ENCODE measurements around the gene TCERG1. TPM values are rescaled to one million over a fixed set of nuclear protein-coding genes. Genes with fewer than 3 reads are reported as not detected.
A peak's percentile ranks its signal among the peaks of the same experiment; 100 is the strongest.

TCERG1 gene
- polyA plus RNA-seq, 4 donors, result 22.2 to 75.3 (median 28.8) TPM

DNA sequence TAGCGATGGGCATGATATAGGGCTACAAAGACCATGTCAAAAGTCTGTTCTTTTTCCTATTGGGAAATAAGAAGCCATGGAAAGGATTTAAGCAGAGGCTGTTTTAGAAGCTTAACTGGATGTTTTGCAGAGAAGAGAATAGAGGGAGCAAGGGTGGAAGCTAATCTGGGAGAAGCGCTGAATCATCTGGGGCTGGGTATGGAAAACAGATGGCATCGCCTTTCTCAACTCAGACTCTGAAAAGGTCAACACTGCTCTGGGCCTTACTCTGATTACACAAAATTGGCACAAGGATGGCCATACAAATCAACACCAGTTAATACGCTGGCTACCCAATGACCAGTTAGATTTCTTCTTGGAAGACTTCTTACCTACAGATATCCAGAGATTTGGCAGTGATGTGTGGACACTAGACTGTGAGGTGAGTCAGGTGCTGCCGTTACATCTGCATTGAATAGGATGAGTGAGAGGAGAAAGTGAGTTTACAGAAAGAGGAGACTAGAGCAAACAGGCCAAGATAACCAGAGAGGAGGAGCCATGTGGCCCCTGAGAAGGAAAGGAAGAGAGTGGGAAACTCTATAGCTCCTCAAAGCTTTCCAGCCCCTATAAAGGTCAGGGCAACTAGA lies 6.2 kb upstream of the TCERG1 start:
- DNase-seq (no peak), FAIRE-seq (no peak)
- peaks cover 0 to 5% (median 0%) of the 10 kb centered on the region in 3 donors for H3K27me3 ChIP-seq (ENCODE audit: control insufficient read depth in 3 of 3, insufficient read depth in 3 of 3, low read length in 3 of 3)
- H3K27ac ChIP-seq (ENCODE audit: low read depth in 1 of 3, low read length in 2 of 3), result no peak overlapping the region
- H3K4me3 ChIP-seq (ENCODE audit: low read depth in 1 of 3, low read length in 3 of 3), result no peak overlapping the region
- no peaks in the 10 kb centered on the region for H3K9me3 ChIP-seq (ENCODE audit: control insufficient read depth in 2 of 2, insufficient read depth in 1 of 2, low read depth in 1 of 2, low read length in 1 of 2)
- H3K4me1 ChIP-seq (ENCODE audit: control insufficient read depth in 3 of 3, insufficient read depth in 2 of 3, low read depth in 1 of 3, low read length in 2 of 3), result no peaks in the 10 kb centered on the region
- WGBS, 3 donors, result 77 to 84% (median 84%) methylated on average over 5 of the region's 5 CpGs
- H3K36me3 ChIP-seq (ENCODE audit: control insufficient read depth in 3 of 3, insufficient read depth in 2 of 3, low read depth in 1 of 3, low read length in 3 of 3), result no peaks in the 10 kb centered on the region

DNA sequence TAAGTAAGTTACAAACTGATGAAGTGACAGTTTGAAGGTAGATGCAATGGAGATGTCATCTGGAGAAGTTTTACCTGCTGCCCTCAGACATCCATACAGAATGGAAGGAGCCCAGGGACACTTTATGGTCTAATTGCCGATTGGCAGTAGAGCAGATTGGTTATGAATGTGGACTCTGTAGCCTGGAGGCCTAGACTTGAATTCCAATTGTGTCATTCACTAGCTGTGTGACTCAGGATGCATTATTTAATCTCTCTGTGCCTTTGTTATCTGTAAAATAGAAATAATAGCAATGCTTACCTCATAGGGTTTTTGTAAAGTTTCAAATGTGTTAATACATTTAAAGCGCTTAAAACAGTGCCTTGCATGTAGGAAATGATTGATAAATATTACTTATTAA lies 5.2 kb upstream of the TCERG1 start:
- Histone ChIP-seq H3K9me3 (ENCODE audit: control insufficient read depth in 2 of 2, insufficient read depth in 1 of 2, low read depth in 1 of 2, low read length in 1 of 2) (no peaks in the 10 kb centered on the region), H3K27ac (ENCODE audit: low read depth in 1 of 3, low read length in 2 of 3) (no peak overlapping the region), H3K4me1 (ENCODE audit: control insufficient read depth in 3 of 3, insufficient read depth in 2 of 3, low read depth in 1 of 3, low read length in 2 of 3) (no peaks in the 10 kb centered on the region), H3K36me3 (ENCODE audit: control insufficient read depth in 3 of 3, insufficient read depth in 2 of 3, low read depth in 1 of 3, low read length in 3 of 3) (no peaks in the 10 kb centered on the region), H3K4me3 (ENCODE audit: low read depth in 1 of 3, low read length in 3 of 3) (no peak overlapping the region), H3K27me3 (ENCODE audit: control insufficient read depth in 3 of 3, insufficient read depth in 3 of 3, low read length in 3 of 3) (peaks cover 0 to 5% (median 0%) of the 10 kb centered on the region in 3 donors)
- 64 to 88% (median 72%) methylated on average over 2 of the region's 2 CpGs for WGBS, 3 donors
- DNase-seq (peak in 1 of 2 donors; percentile 13), FAIRE-seq (no peak)

DNA sequence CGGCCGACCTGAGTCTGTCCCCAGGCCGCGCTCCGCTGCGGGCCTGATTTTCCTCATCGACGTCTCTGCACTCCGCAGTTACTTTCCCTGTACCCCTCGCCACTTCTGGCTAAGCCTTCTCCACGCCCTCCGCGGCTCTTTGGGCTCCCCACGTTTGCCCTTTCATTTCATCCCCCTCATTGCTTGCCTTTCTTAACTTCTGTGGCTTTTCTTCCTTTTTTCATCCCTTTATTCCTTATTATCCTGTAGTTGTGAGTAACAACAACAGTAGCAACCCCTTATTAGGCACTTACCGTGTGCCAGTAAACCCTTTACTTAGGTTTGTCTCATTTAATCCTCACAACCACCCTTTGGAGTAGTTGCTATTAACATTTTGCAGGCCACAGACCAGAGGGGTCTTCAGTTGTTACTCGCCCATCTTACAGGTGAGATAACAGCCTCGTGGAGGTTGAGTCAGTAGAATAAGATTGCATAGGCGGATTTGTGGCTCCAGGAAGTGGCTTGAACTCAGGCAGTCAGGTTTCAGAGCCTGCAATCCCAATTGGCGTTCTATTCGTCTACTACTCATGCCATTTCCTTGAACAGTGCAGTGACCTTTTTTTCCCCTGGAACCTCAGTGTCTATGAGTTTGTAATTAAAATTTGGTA lies 724 bp downstream of the TCERG1 start:
- no peaks in the 10 kb centered on the region for H3K36me3 ChIP-seq (ENCODE audit: control insufficient read depth in 3 of 3, insufficient read depth in 2 of 3, low read depth in 1 of 3, low read length in 3 of 3)
- peaks cover 4 to 11% (median 6%) of the 10 kb centered on the region in 3 donors for H3K4me1 ChIP-seq (ENCODE audit: control insufficient read depth in 3 of 3, insufficient read depth in 2 of 3, low read depth in 1 of 3, low read length in 2 of 3)
- no peaks in the 10 kb centered on the region for H3K9me3 ChIP-seq (ENCODE audit: control insufficient read depth in 2 of 2, insufficient read depth in 1 of 2, low read depth in 1 of 2, low read length in 1 of 2)
- peak overlapping the region; percentile 84 to 99 (median 90) for H3K4me3 ChIP-seq (ENCODE audit: low read depth in 1 of 3, low read length in 3 of 3)
- peak; percentile 56 to 63 for DNase-seq
- no peaks in the 10 kb centered on the region for H3K27me3 ChIP-seq (ENCODE audit: control insufficient read depth in 3 of 3, insufficient read depth in 3 of 3, low read length in 3 of 3)
- FAIRE-seq, result no peak
- WGBS, 3 donors, result 0% methylated on average over 16 to 20 of the region's 20 CpGs
- peak overlapping the region; percentile 90 to 95 (median 90) for H3K27ac ChIP-seq (ENCODE audit: low read depth in 1 of 3, low read length in 2 of 3)

DNA sequence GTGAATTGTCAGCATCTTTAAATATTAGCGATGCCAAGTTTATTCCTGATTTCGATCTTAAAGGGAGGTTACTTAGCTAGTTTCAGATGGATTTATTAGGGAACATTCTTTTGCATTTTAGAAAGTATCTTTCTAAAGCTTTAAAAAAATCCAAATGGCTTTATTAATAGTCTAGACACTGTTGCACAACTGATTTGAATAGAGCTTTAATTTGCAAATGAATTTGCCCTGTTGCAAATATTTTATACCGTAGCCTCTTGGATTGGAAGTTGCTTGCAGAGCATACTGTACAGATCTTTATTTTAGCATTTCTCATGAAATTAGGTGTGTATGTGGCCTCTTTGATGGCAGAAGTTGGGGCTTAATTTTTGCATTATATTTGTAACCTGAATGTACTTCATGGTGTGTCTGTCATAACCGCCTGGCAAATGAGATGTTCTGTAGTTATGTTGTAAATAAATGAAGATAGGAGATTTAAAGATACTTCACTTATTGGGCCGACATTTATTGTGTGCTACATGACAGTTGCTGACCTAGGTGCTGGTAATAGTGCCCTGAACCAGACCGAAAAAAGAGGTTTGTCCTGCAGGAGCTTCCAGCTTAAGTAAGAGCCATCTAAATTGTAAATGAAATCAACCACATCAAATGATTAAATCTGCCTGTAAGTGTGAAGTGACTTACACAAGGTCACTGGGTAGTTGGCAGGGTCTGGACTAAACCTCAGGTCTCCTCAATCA lies 1.8 kb downstream of the TCERG1 start:
- WGBS, 3 donors, result 24 to 60% (median 44%) methylated on average over 6 of the region's 6 CpGs
- Histone ChIP-seq H3K36me3 (ENCODE audit: control insufficient read depth in 3 of 3, insufficient read depth in 2 of 3, low read depth in 1 of 3, low read length in 3 of 3) (no peaks in the 10 kb centered on the region), H3K4me3 (ENCODE audit: low read depth in 1 of 3, low read length in 3 of 3) (peak overlapping the region in 1 of 3 donors; percentile 99), H3K4me1 (ENCODE audit: control insufficient read depth in 3 of 3, insufficient read depth in 2 of 3, low read depth in 1 of 3, low read length in 2 of 3) (peaks cover 4 to 11% (median 6%) of the 10 kb centered on the region in 3 donors), H3K9me3 (ENCODE audit: control insufficient read depth in 2 of 2, insufficient read depth in 1 of 2, low read depth in 1 of 2, low read length in 1 of 2) (no peaks in the 10 kb centered on the region), H3K27me3 (ENCODE audit: control insufficient read depth in 3 of 3, insufficient read depth in 3 of 3, low read length in 3 of 3) (no peaks in the 10 kb centered on the region), H3K27ac (ENCODE audit: low read depth in 1 of 3, low read length in 2 of 3) (no peak overlapping the region)
- DNase-seq (no peak), FAIRE-seq (no peak)

- Histone ChIP-seq H3K36me3 (ENCODE audit: control insufficient read depth in 3 of 3, insufficient read depth in 2 of 3, low read depth in 1 of 3, low read length in 3 of 3) (peaks cover 0 to 6% (median 2%) of the 10 kb centered on the region in 3 donors), H3K27ac (ENCODE audit: low read depth in 1 of 3, low read length in 2 of 3) (no peak overlapping the region), H3K9me3 (ENCODE audit: control insufficient read depth in 2 of 2, insufficient read depth in 1 of 2, low read depth in 1 of 2, low read length in 1 of 2) (no peaks in the 10 kb centered on the region), H3K4me3 (ENCODE audit: low read depth in 1 of 3, low read length in 3 of 3) (no peak overlapping the region), H3K4me1 (ENCODE audit: control insufficient read depth in 3 of 3, insufficient read depth in 2 of 3, low read depth in 1 of 3, low read length in 2 of 3) (peaks cover 4 to 11% (median 6%) of the 10 kb centered on the region in 3 donors), H3K27me3 (ENCODE audit: control insufficient read depth in 3 of 3, insufficient read depth in 3 of 3, low read length in 3 of 3) (no peaks in the 10 kb centered on the region)
- DNase-seq (no peak), FAIRE-seq (no peak)
- 49 to 66% (median 56%) methylated on average over 3 of the region's 3 CpGs for WGBS, 3 donors
Measured at GRCh38 chr5:146450002-146450401, 2.9 kb downstream of the TCERG1 start.

DNA sequence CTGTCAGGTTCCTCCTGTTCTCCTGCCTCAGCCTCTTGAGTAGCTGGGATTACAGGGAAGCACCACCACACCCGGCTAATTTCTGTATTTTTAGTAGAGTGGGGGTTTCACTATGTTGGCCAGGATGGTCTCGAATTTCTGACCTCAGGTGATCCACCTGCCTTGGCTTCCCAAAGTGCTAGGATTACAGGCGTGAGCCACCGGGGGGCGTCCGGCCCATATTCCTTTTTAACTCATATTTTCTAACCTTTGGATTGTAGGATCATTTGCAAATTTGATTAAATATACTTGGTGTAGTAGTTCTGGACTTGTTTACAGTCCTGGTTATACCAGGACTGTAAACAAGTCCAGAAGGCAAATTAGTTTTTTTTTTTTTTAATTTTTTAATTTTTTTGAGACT lies 4.3 kb downstream of the TCERG1 start:
- H3K36me3 ChIP-seq (ENCODE audit: control insufficient read depth in 3 of 3, insufficient read depth in 2 of 3, low read depth in 1 of 3, low read length in 3 of 3), result peaks cover 0 to 8% (median 4%) of the 10 kb centered on the region in 3 donors
- H3K4me3 ChIP-seq (ENCODE audit: low read depth in 1 of 3, low read length in 3 of 3), result no peak overlapping the region
- FAIRE-seq, result no peak
- H3K27ac ChIP-seq (ENCODE audit: low read depth in 1 of 3, low read length in 2 of 3), result no peak overlapping the region
- WGBS, 3 donors, result 82 to 89% (median 86%) methylated on average over 6 of the region's 6 CpGs
- H3K27me3 ChIP-seq (ENCODE audit: control insufficient read depth in 3 of 3, insufficient read depth in 3 of 3, low read length in 3 of 3), result no peaks in the 10 kb centered on the region
- no peak for DNase-seq
- H3K9me3 ChIP-seq (ENCODE audit: control insufficient read depth in 2 of 2, insufficient read depth in 1 of 2, low read depth in 1 of 2, low read length in 1 of 2), result no peaks in the 10 kb centered on the region
- H3K4me1 ChIP-seq (ENCODE audit: control insufficient read depth in 3 of 3, insufficient read depth in 2 of 3, low read depth in 1 of 3, low read length in 2 of 3), result peaks cover 4 to 11% (median 6%) of the 10 kb centered on the region in 3 donors

- Histone ChIP-seq H3K27ac (ENCODE audit: low read depth in 1 of 3, low read length in 2 of 3) (no peak overlapping the region), H3K4me3 (ENCODE audit: low read depth in 1 of 3, low read length in 3 of 3) (no peak overlapping the region), H3K9me3 (ENCODE audit: control insufficient read depth in 2 of 2, insufficient read depth in 1 of 2, low read depth in 1 of 2, low read length in 1 of 2) (no peaks in the 10 kb centered on the region), H3K4me1 (ENCODE audit: control insufficient read depth in 3 of 3, insufficient read depth in 2 of 3, low read depth in 1 of 3, low read length in 2 of 3) (no peaks in the 10 kb centered on the region), H3K36me3 (ENCODE audit: control insufficient read depth in 3 of 3, insufficient read depth in 2 of 3, low read depth in 1 of 3, low read length in 3 of 3) (peaks cover 4 to 27% (median 18%) of the 10 kb centered on the region in 3 donors), H3K27me3 (ENCODE audit: control insufficient read depth in 3 of 3, insufficient read depth in 3 of 3, low read length in 3 of 3) (no peaks in the 10 kb centered on the region)
- DNase-seq (no peak), FAIRE-seq (no peak)
- 47 to 76% (median 62%) methylated on average over 2 of the region's 2 CpGs for WGBS, 3 donors
Measured at GRCh38 chr5:146457431-146457830, 10.3 kb downstream of the TCERG1 start.

GRCh38 chr5:146458894-146459293 lies 11.8 kb downstream of the TCERG1 start:
- 95 to 98% (median 97%) methylated on average over 5 of the region's 5 CpGs for WGBS, 3 donors
- Histone ChIP-seq H3K4me3 (ENCODE audit: low read depth in 1 of 3, low read length in 3 of 3) (no peak overlapping the region), H3K36me3 (ENCODE audit: control insufficient read depth in 3 of 3, insufficient read depth in 2 of 3, low read depth in 1 of 3, low read length in 3 of 3) (peaks cover 4 to 30% (median 18%) of the 10 kb centered on the region in 3 donors), H3K27ac (ENCODE audit: low read depth in 1 of 3, low read length in 2 of 3) (no peak overlapping the region), H3K9me3 (ENCODE audit: control insufficient read depth in 2 of 2, insufficient read depth in 1 of 2, low read depth in 1 of 2, low read length in 1 of 2) (no peaks in the 10 kb centered on the region), H3K4me1 (ENCODE audit: control insufficient read depth in 3 of 3, insufficient read depth in 2 of 3, low read depth in 1 of 3, low read length in 2 of 3) (no peaks in the 10 kb centered on the region), H3K27me3 (ENCODE audit: control insufficient read depth in 3 of 3, insufficient read depth in 3 of 3, low read length in 3 of 3) (no peaks in the 10 kb centered on the region)
- DNase-seq, result no peak
- no peak for FAIRE-seq
